HTR-8/SVneo (cell line): ENCODE measurements around the gene NHLRC4.

ENCODE experiments used
- DNase-seq: peaks from one replicate; pipeline ENCODE4 v3.0.0; 2011; ENCODE audit warnings: low spot score, mixed read lengths; ENCODE audit not compliant: insufficient read length
- FAIRE-seq: peaks from 2 replicates; lab custom pipeline; 2011; peaks lifted over from hg19 to GRCh38; lab: Jason Lieb, UNC

Gene NHLRC4

GRCh38 chr16:549544-550263 is 17.1 kb upstream of the NHLRC4 start:
- no peak for DNase-seq
- FAIRE-seq, result no peak

GRCh38 chr16:551210-551609 is 15.6 kb upstream of the NHLRC4 start:
- DNase-seq (no peak), FAIRE-seq (no peak)

GRCh38 chr16:552171-552570 is 14.6 kb upstream of the NHLRC4 start:
- DNase-seq (no peak), FAIRE-seq (no peak)

GRCh38 chr16:553601-554296 is 13.1 kb upstream of the NHLRC4 start:
- DNase-seq, result no peak
- FAIRE-seq, result no peak

- FAIRE-seq (no peak), DNase-seq (no peak)
Observed at GRCh38 chr16:554297-554621, 12.5 kb upstream of the NHLRC4 start.

GRCh38 chr16:554640-555365 is 12.0 kb upstream of the NHLRC4 start:
- no peak for DNase-seq
- no peak for FAIRE-seq

- FAIRE-seq (no peak), DNase-seq (no peak)
Observed at GRCh38 chr16:555528-556473, 11.0 kb upstream of the NHLRC4 start.

- FAIRE-seq, result no peak
- DNase-seq, result no peak
Observed at GRCh38 chr16:556474-557173, 10.2 kb upstream of the NHLRC4 start.

GRCh38 chr16:557463-558297 is 9.1 kb upstream of the NHLRC4 start:
- DNase-seq (no peak), FAIRE-seq (no peak)

- DNase-seq (no peak), FAIRE-seq (no peak)
Observed at GRCh38 chr16:558298-559020, 8.3 kb upstream of the NHLRC4 start.

GRCh38 chr16:559021-559380 is 7.8 kb upstream of the NHLRC4 start:
- no peak for FAIRE-seq
- DNase-seq, result no peak

- FAIRE-seq (no peak), DNase-seq (no peak)
Observed at GRCh38 chr16:559411-560203, 7.2 kb upstream of the NHLRC4 start.

GRCh38 chr16:560204-560700 is 6.6 kb upstream of the NHLRC4 start, which contains the start of gene PRR35:
PRR35 (plus strand) TSS chr16:560394; CDS start chr16:563295, 2,901 bp downstream.
- FAIRE-seq (no peak), DNase-seq (no peak)

- no peak for DNase-seq
- no peak for FAIRE-seq
Observed at GRCh38 chr16:560701-561412, 5.9 kb upstream of the NHLRC4 start.

GRCh38 chr16:561413-561794 is 5.4 kb upstream of the NHLRC4 start:
- no peak for FAIRE-seq
- DNase-seq, result no peak
